Skeletal muscle satellite cell (primary cell): Measurements from ENCODE around the gene OTOP3.

ENCODE experiments used
- H3K27me3 ChIP-seq: 2 replicates; pipeline ENCODE4 v1.7.0; 2013; ENCODE audit warnings: low read length; ENCODE audit not compliant: control insufficient read depth, insufficient read depth
- H3K36me3 ChIP-seq: 2 replicates; pipeline ENCODE4 v1.7.0; 2013; ENCODE audit warnings: mild to moderate bottlenecking, control low read depth, low read length; ENCODE audit not compliant: insufficient read depth
- H3K4me1 ChIP-seq: 2 replicates; pipeline ENCODE4 v1.7.0; 2013; ENCODE audit warnings: low read length; ENCODE audit not compliant: control insufficient read depth, insufficient read depth
- H3K4me2 ChIP-seq: 2 replicates; pipeline ENCODE4 v1.7.0; 2013; ENCODE audit warnings: mild to moderate bottlenecking, low read length
- H3K4me3 ChIP-seq: 2 replicates; pipeline ENCODE4 v1.7.0; 2013; ENCODE audit warnings: low read length
- H3K9ac ChIP-seq: 2 replicates; pipeline ENCODE4 v1.7.0; 2013; ENCODE audit warnings: mild to moderate bottlenecking, low read depth, low read length, moderate library complexity
- H3K9me3 ChIP-seq: replicated peaks from 2 replicates; pipeline ENCODE4 v1.7.0; 2013; ENCODE audit warnings: mild to moderate bottlenecking, control low read depth, low read length

Gene OTOP3

GRCh38 chr17:74947041-74947754 is 11.5 kb downstream of the OTOP3 start:
- Histone ChIP-seq H3K4me1 (no peaks in the 10 kb centered on the region), H3K9me3 (no peaks in the 10 kb centered on the region), H3K4me3 (no peak overlapping the region), H3K27me3 (peaks cover 81% of the 10 kb centered on the region), H3K9ac (no peak overlapping the region), H3K4me2 (no peak overlapping the region), H3K36me3 (no peaks in the 10 kb centered on the region)

- Histone ChIP-seq H3K27me3 (peaks cover 70% of the 10 kb centered on the region), H3K4me2 (no peak overlapping the region), H3K4me3 (no peak overlapping the region), H3K9ac (no peak overlapping the region), H3K9me3 (no peaks in the 10 kb centered on the region), H3K4me1 (no peaks in the 10 kb centered on the region), H3K36me3 (no peaks in the 10 kb centered on the region)
These were observed 13.9 kb downstream of the OTOP3 start for GRCh38 chr17:74949455-74950115.

GRCh38 chr17:74950207-74950606 is 14.5 kb downstream of the OTOP3 start:
- H3K9ac ChIP-seq: no peak overlapping the region
- no peaks in the 10 kb centered on the region for H3K36me3 ChIP-seq
- H3K9me3 ChIP-seq: no peaks in the 10 kb centered on the region
- H3K4me3 ChIP-seq: no peak overlapping the region
- no peak overlapping the region for H3K4me2 ChIP-seq
- peaks cover 70% of the 10 kb centered on the region for H3K27me3 ChIP-seq
- H3K4me1 ChIP-seq: no peaks in the 10 kb centered on the region

GRCh38 chr17:74951065-74951464 is 15.4 kb downstream of the OTOP3 start:
- Histone ChIP-seq H3K9me3 (no peaks in the 10 kb centered on the region), H3K4me2 (no peak overlapping the region), H3K9ac (no peak overlapping the region), H3K36me3 (no peaks in the 10 kb centered on the region), H3K4me3 (no peak overlapping the region), H3K27me3 (peaks cover 67% of the 10 kb centered on the region), H3K4me1 (no peaks in the 10 kb centered on the region)

GRCh38 chr17:74951680-74952421 is 16.2 kb downstream of the OTOP3 start:
- Histone ChIP-seq H3K36me3 (no peaks in the 10 kb centered on the region), H3K27me3 (peaks cover 61% of the 10 kb centered on the region), H3K4me2 (no peak overlapping the region), H3K9me3 (no peaks in the 10 kb centered on the region), H3K4me3 (no peak overlapping the region), H3K9ac (no peak overlapping the region), H3K4me1 (no peaks in the 10 kb centered on the region)

- H3K4me3 ChIP-seq: no peak overlapping the region
- H3K36me3 ChIP-seq: no peaks in the 10 kb centered on the region
- H3K27me3 ChIP-seq: peaks cover 54% of the 10 kb centered on the region
- H3K4me2 ChIP-seq: no peak overlapping the region
- H3K4me1 ChIP-seq: no peaks in the 10 kb centered on the region
- no peaks in the 10 kb centered on the region for H3K9me3 ChIP-seq
- H3K9ac ChIP-seq: no peak overlapping the region
These were observed 16.9 kb downstream of the OTOP3 start for GRCh38 chr17:74952431-74953133.

- Histone ChIP-seq H3K36me3 (no peaks in the 10 kb centered on the region), H3K4me3 (no peak overlapping the region), H3K4me2 (no peak overlapping the region), H3K27me3 (peaks cover 48% of the 10 kb centered on the region), H3K9ac (no peak overlapping the region), H3K4me1 (no peaks in the 10 kb centered on the region), H3K9me3 (no peaks in the 10 kb centered on the region)
These were observed 17.5 kb downstream of the OTOP3 start for GRCh38 chr17:74953134-74953687.

GRCh38 chr17:74954115-74954514 is 18.4 kb downstream of the OTOP3 start:
- H3K4me1 ChIP-seq: no peaks in the 10 kb centered on the region
- no peak overlapping the region for H3K9ac ChIP-seq
- no peak overlapping the region for H3K4me3 ChIP-seq
- H3K4me2 ChIP-seq: no peak overlapping the region
- no peaks in the 10 kb centered on the region for H3K9me3 ChIP-seq
- peaks cover 44% of the 10 kb centered on the region for H3K27me3 ChIP-seq
- H3K36me3 ChIP-seq: no peaks in the 10 kb centered on the region

GRCh38 chr17:74954665-74955421 is 19.1 kb downstream of the OTOP3 start:
- Histone ChIP-seq H3K27me3 (peaks cover 43% of the 10 kb centered on the region), H3K4me3 (no peak overlapping the region), H3K4me1 (no peaks in the 10 kb centered on the region), H3K36me3 (no peaks in the 10 kb centered on the region), H3K4me2 (no peak overlapping the region), H3K9ac (no peak overlapping the region), H3K9me3 (no peaks in the 10 kb centered on the region)

GRCh38 chr17:74956093-74956492 is 20.4 kb downstream of the OTOP3 start:
- peaks cover 35% of the 10 kb centered on the region for H3K27me3 ChIP-seq
- H3K4me2 ChIP-seq: no peak overlapping the region
- no peaks in the 10 kb centered on the region for H3K9me3 ChIP-seq
- H3K4me3 ChIP-seq: no peak overlapping the region
- no peak overlapping the region for H3K9ac ChIP-seq
- H3K36me3 ChIP-seq: no peaks in the 10 kb centered on the region
- no peaks in the 10 kb centered on the region for H3K4me1 ChIP-seq
